KBM-7 (cell line): Measurements from ENCODE around the gene GPC5.
"Not testable (repeated sequence)": the region's sequence is repeated elsewhere in the genome, so short reads cannot be mapped to it uniquely, and the experiment has no call there.

ENCODE experiments used
- DNase-seq: peaks from one replicate; pipeline ENCODE4 v3.0.0-alpha.2; 2015
- in situ Hi-C: fragments of 300-500 bp; cut with MboI; formaldehyde crosslinking; loops from 2 replicates; pipeline ENCODE4 v1.14.3; 2020; ENCODE audit warnings: low sequenced_read_pairs, low pct_unique_long_range_greater_than_20kb, mixed read lengths

GPC5 gene

GRCh38 chr13:91889641-91890040 is 491.2 kb downstream of the GPC5 start:
- no peak for DNase-seq
- in situ Hi-C loops, result no loop called here

GRCh38 chr13:91891141-91891540 is 492.7 kb downstream of the GPC5 start:
- in situ Hi-C loops, result no loop called here
- DNase-seq, result no peak

- no peak for DNase-seq
- in situ Hi-C loops, result no loop called here
These were observed 494.6 kb downstream of the GPC5 start for GRCh38 chr13:91893040-91893439.

- DNase-seq, result no peak
- in situ Hi-C loops, result no loop called here
These were observed 495.9 kb downstream of the GPC5 start for GRCh38 chr13:91894316-91894715.

GRCh38 chr13:91896547-91896946 is 498.1 kb downstream of the GPC5 start:
- no peak for DNase-seq
- in situ Hi-C loops, result no loop called here

GRCh38 chr13:91898986-91899385 is 500.6 kb downstream of the GPC5 start:
- DNase-seq, in situ Hi-C loops: not testable (repeated sequence)

- no peak for DNase-seq
- in situ Hi-C loops, result no loop called here
These were observed 503.9 kb downstream of the GPC5 start for GRCh38 chr13:91902291-91902690.

- in situ Hi-C loops, result no loop called here
- DNase-seq, result no peak
These were observed 505.6 kb downstream of the GPC5 start for GRCh38 chr13:91904005-91904404.

- DNase-seq, result peak; percentile 75
- in situ Hi-C loops, result no loop called here
These were observed 506.2 kb downstream of the GPC5 start for GRCh38 chr13:91904597-91904996.

GRCh38 chr13:91907398-91907797 is 509.0 kb downstream of the GPC5 start:
- DNase-seq, result no peak
- in situ Hi-C loops, result no loop called here

- no peak for DNase-seq
These were observed 511.2 kb downstream of the GPC5 start for GRCh38 chr13:91909617-91910016.

GRCh38 chr13:91922969-91923592 is 524.7 kb downstream of the GPC5 start:
- peak; percentile 9 for DNase-seq
- in situ Hi-C loops, result no loop called here

More at GRCh38 chr13:91909617-91910016, 511.2 kb downstream of the GPC5 start:
- in situ Hi-C loops, result no loop called here

GRCh38 chr13:91930687-91931086 is 532.3 kb downstream of the GPC5 start:
- in situ Hi-C loops, result no loop called here
- DNase-seq, result no peak

GRCh38 chr13:91934354-91934753 is 535.9 kb downstream of the GPC5 start:
- in situ Hi-C loops, result no loop called here
- DNase-seq, result no peak

GRCh38 chr13:91946498-91947070 is 548.2 kb downstream of the GPC5 start:
- in situ Hi-C loops, result no loop called here
- peak; percentile 55 for DNase-seq

GRCh38 chr13:91948736-91949135 is 550.3 kb downstream of the GPC5 start:
- in situ Hi-C loops, result no loop called here
- no peak for DNase-seq

GRCh38 chr13:91950803-91951202 is 552.4 kb downstream of the GPC5 start:
- DNase-seq, result no peak
- in situ Hi-C loops, result no loop called here

- no peak for DNase-seq
- in situ Hi-C loops, result no loop called here
These were observed 557.3 kb downstream of the GPC5 start for GRCh38 chr13:91955546-91956355.

GRCh38 chr13:91960947-91961346 is 562.5 kb downstream of the GPC5 start:
- in situ Hi-C loops, result no loop called here
- no peak for DNase-seq

- in situ Hi-C loops, result no loop called here
- DNase-seq, result no peak
These were observed 564.5 kb downstream of the GPC5 start for GRCh38 chr13:91962946-91963345.
